ENCODE data around the gene IRF1. TPM values are rescaled to one million over a fixed set of nuclear protein-coding genes. Genes with fewer than 3 reads are reported as not detected.

Gene IRF1
- total RNA-seq, 1 experiment from 2014 or later: 4.8 TPM

DNA sequence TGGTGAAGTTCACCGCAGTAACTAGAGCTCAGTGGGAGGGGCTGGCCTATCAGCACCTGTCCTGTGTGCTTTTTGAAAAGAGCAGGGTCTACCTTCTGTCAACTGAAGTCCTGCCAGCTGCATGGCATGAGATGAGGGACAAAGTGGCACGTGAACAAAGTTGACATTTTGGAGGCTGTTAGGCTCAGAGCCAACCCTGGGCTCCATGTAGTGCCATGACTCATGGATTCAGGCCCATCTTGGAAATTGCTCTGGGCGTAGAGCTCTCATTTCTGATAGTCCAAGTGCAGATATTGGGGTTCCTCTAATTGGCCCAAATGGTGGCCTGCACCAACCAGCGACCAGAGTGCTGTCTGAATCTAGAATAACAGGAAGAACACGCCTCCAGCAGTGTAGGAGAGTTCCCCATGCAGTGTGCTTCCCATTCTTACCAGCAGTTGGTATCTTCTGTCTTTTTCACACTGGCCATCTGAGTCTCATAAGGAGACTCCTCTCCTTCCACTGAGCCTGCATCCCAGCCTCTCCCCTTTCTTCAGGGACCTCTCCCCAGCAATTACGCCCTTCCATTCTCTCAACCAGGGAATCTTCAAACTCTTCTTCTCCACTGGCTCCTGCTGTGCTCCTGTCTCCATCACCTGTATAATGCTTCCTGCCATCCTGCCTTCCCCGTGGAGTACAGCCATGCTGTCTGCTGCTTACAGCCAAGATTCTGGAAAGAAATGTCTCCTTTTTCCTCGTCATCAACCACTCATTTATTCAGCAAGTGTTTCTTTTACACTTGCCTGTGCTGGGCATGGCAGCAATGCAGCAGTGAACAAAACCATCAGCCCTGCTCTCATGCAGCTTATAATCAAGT is 30.4 kb downstream of the IRF1 start:
- no peaks in the 10 kb centered on the region for H3K79me2 ChIP-seq (ENCODE audit: low read length)
- H3K9me3 ChIP-seq (ENCODE audit: low read length): no peaks in the 10 kb centered on the region
- H3K9me2 ChIP-seq (replicated peaks; ENCODE audit: insufficient read depth, low read length): no peaks in the 10 kb centered on the region
- no peaks in the 10 kb centered on the region for H3K27me3 ChIP-seq (ENCODE audit: low read length)
- H3K27ac ChIP-seq (ENCODE audit: low read length): no peak overlapping the region
- no peaks in the 10 kb centered on the region for H4K20me1 ChIP-seq (ENCODE audit: insufficient read depth, low read depth, low read length)
- no peak overlapping the region for H3K4me2 ChIP-seq (ENCODE audit: low read depth, low read length, poor library complexity, severe bottlenecking)
- peak; percentile 49 for DNase-seq
- H3K36me3 ChIP-seq (ENCODE audit: insufficient read depth, low read length): no peaks in the 10 kb centered on the region
- no peak overlapping the region for H2AFZ ChIP-seq (ENCODE audit: low read length)
- H3K4me3 ChIP-seq (ENCODE audit: low read length): no peak overlapping the region
- no peak overlapping the region for H3K9ac ChIP-seq (ENCODE audit: low read length)
- peaks cover 41% of the 10 kb centered on the region for H3K4me1 ChIP-seq (ENCODE audit: low read length)

- Histone ChIP-seq H3K9ac (ENCODE audit: low read length) (no peak overlapping the region), H3K27ac (ENCODE audit: low read length) (no peak overlapping the region)
- DNase-seq: no peak
Measured at GRCh38 chr5:132459031-132459982, 31.3 kb downstream of the IRF1 start.

DNA sequence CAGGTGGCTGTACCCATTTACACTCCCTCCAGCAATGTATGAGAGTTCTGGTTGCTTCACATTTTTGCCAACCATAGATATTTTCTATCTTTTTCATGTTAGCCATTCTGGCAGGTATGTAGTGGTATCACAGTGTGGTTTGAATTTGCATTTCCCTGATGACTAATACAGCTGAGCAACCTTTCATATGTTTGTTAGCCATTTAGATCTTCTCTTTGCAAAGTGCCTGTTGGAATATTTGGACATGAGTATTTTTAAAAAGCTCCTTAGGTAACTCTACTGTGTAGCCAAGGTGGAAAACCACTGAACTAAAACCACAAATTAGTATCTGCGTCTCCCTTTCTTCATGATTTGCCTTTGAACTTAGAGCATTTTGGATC is 31.9 kb downstream of the IRF1 start:
- H3K4me3 ChIP-seq (ENCODE audit: low read length): no peak overlapping the region
- no peaks in the 10 kb centered on the region for H3K36me3 ChIP-seq (ENCODE audit: insufficient read depth, low read length)
- H3K9me2 ChIP-seq (replicated peaks; ENCODE audit: insufficient read depth, low read length): no peaks in the 10 kb centered on the region
- H2AFZ ChIP-seq (ENCODE audit: low read length): no peak overlapping the region
- no peak overlapping the region for H3K4me2 ChIP-seq (ENCODE audit: low read depth, low read length, poor library complexity, severe bottlenecking)
- H3K9ac ChIP-seq (ENCODE audit: low read length): no peak overlapping the region
- H3K79me2 ChIP-seq (ENCODE audit: low read length): no peaks in the 10 kb centered on the region
- no peaks in the 10 kb centered on the region for H4K20me1 ChIP-seq (ENCODE audit: insufficient read depth, low read depth, low read length)
- no peak overlapping the region for H3K27ac ChIP-seq (ENCODE audit: low read length)
- DNase-seq: no peak
- H3K9me3 ChIP-seq (ENCODE audit: low read length): no peaks in the 10 kb centered on the region
- H3K27me3 ChIP-seq (ENCODE audit: low read length): no peaks in the 10 kb centered on the region
- H3K4me1 ChIP-seq (ENCODE audit: low read length): peaks cover 37% of the 10 kb centered on the region

More at GRCh38 chr5:132459031-132459982, 31.3 kb downstream of the IRF1 start:
- Histone ChIP-seq H3K36me3 (ENCODE audit: insufficient read depth, low read length) (no peaks in the 10 kb centered on the region), H4K20me1 (ENCODE audit: insufficient read depth, low read depth, low read length) (no peaks in the 10 kb centered on the region), H3K79me2 (ENCODE audit: low read length) (no peaks in the 10 kb centered on the region), H3K9me2 (replicated peaks; ENCODE audit: insufficient read depth, low read length) (no peaks in the 10 kb centered on the region), H3K4me2 (ENCODE audit: low read depth, low read length, poor library complexity, severe bottlenecking) (no peak overlapping the region), H3K4me3 (ENCODE audit: low read length) (no peak overlapping the region), H3K4me1 (ENCODE audit: low read length) (peaks cover 40% of the 10 kb centered on the region), H3K9me3 (ENCODE audit: low read length) (no peaks in the 10 kb centered on the region), H3K27me3 (ENCODE audit: low read length) (no peaks in the 10 kb centered on the region), H2AFZ (ENCODE audit: low read length) (no peak overlapping the region)

GRCh38 chr5:132458226-132458560 is 32.4 kb downstream of the IRF1 start:
- Histone ChIP-seq H4K20me1 (ENCODE audit: insufficient read depth, low read depth, low read length) (no peaks in the 10 kb centered on the region), H3K9me3 (ENCODE audit: low read length) (no peaks in the 10 kb centered on the region), H3K9me2 (replicated peaks; ENCODE audit: insufficient read depth, low read length) (no peaks in the 10 kb centered on the region), H3K4me2 (ENCODE audit: low read depth, low read length, poor library complexity, severe bottlenecking) (no peak overlapping the region), H2AFZ (ENCODE audit: low read length) (no peak overlapping the region), H3K36me3 (ENCODE audit: insufficient read depth, low read length) (no peaks in the 10 kb centered on the region), H3K27me3 (ENCODE audit: low read length) (no peaks in the 10 kb centered on the region), H3K79me2 (ENCODE audit: low read length) (no peaks in the 10 kb centered on the region), H3K27ac (ENCODE audit: low read length) (no peak overlapping the region), H3K9ac (ENCODE audit: low read length) (no peak overlapping the region), H3K4me1 (ENCODE audit: low read length) (peaks cover 37% of the 10 kb centered on the region), H3K4me3 (ENCODE audit: low read length) (no peak overlapping the region)
- no peak for DNase-seq

DNA sequence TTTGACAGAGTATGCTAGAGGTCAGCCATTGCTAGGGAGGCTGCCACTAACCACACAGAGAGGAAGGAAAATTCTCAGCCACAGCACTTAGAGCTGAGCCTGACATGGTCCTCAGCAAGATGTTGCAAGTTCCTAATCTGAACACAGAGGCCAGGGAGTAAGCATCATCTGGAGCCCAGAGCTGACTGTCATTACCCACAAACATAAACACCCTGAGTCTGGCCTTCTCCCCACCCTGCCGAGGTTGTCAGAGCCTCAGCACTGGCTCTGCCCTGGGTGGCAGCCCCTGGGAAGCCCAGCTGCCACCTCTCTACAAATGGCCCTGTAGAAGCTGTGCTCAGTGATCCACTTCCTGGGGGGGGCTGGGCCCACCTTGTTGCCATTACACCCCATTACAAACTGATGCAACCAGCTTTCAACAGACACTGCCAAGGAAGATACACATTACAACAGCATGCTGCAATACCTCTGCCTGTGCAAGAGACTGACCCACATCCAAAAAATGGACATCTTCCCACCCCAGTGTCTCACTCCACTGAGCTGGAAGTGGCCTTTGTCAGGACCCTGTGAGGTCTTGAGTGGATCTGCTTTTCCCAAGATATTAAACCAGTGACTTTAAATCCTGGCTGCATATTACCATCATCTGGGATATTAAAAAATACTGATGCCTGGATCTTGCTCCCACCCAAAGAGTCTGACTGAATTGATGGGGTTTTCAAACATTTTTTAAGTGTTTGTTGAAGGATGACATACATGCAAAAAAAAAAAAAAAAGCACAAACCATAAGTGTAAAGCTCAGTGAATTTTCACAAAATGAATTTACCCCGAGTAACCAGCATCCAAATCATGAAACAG is 33.0 kb downstream of the IRF1 start:
- Histone ChIP-seq H2AFZ (ENCODE audit: low read length) (no peak overlapping the region), H3K27ac (ENCODE audit: low read length) (no peak overlapping the region), H3K36me3 (ENCODE audit: insufficient read depth, low read length) (no peaks in the 10 kb centered on the region), H3K9me2 (replicated peaks; ENCODE audit: insufficient read depth, low read length) (no peaks in the 10 kb centered on the region), H3K4me2 (ENCODE audit: low read depth, low read length, poor library complexity, severe bottlenecking) (no peak overlapping the region), H3K9me3 (ENCODE audit: low read length) (no peaks in the 10 kb centered on the region), H3K27me3 (ENCODE audit: low read length) (no peaks in the 10 kb centered on the region), H3K4me3 (ENCODE audit: low read length) (no peak overlapping the region), H4K20me1 (ENCODE audit: insufficient read depth, low read depth, low read length) (no peaks in the 10 kb centered on the region), H3K9ac (ENCODE audit: low read length) (no peak overlapping the region), H3K4me1 (ENCODE audit: low read length) (peaks cover 37% of the 10 kb centered on the region), H3K79me2 (ENCODE audit: low read length) (no peaks in the 10 kb centered on the region)
- no peak for DNase-seq

- Histone ChIP-seq H3K79me2 (ENCODE audit: low read length) (no peaks in the 10 kb centered on the region), H3K9ac (ENCODE audit: low read length) (no peak overlapping the region), H3K9me2 (replicated peaks; ENCODE audit: insufficient read depth, low read length) (no peaks in the 10 kb centered on the region), H2AFZ (ENCODE audit: low read length) (no peak overlapping the region), H3K4me2 (ENCODE audit: low read depth, low read length, poor library complexity, severe bottlenecking) (no peak overlapping the region), H3K4me1 (ENCODE audit: low read length) (peaks cover 37% of the 10 kb centered on the region), H3K9me3 (ENCODE audit: low read length) (no peaks in the 10 kb centered on the region), H4K20me1 (ENCODE audit: insufficient read depth, low read depth, low read length) (no peaks in the 10 kb centered on the region), H3K36me3 (ENCODE audit: insufficient read depth, low read length) (no peaks in the 10 kb centered on the region), H3K4me3 (ENCODE audit: low read length) (no peak overlapping the region), H3K27ac (ENCODE audit: low read length) (no peak overlapping the region), H3K27me3 (ENCODE audit: low read length) (no peaks in the 10 kb centered on the region)
- no peak for DNase-seq
Measured at GRCh38 chr5:132456987-132457361, 33.6 kb downstream of the IRF1 start.

DNA sequence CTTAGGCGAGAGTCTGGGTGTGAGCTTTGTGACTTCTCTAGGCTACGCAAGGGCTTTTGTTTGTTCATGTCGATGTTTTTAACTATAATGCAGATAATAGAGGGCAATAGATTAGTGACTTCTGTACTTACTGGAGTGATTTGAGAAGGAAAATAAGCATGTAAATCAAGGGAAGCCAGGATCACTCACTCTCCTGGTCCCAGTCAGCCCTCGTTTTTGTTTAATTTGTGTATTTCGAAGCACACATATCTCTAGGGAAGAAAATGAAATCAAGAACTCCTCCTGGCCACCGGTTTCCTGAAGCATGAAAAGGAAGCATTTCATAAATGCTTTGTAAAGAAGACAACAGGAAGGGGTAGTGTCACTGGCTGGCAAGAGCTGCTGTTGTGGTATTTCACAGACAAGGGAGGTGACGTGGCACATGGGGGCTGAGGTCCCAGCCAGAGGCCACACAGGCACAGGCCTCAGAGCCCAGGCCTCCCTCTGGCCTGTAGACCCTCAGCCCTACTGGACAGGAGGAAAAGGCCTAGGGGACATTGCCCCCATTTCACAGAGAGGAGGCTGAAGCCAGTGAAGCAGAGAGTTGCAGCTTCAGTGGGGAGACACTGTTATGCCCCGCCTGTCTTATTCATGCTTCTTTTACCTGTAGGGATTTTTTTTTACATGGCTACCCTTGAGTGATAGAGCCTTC is 34.1 kb downstream of the IRF1 start:
- Histone ChIP-seq H2AFZ (ENCODE audit: low read length) (no peak overlapping the region), H3K4me2 (ENCODE audit: low read depth, low read length, poor library complexity, severe bottlenecking) (peak overlapping the region; percentile 28), H3K27ac (ENCODE audit: low read length) (no peak overlapping the region), H3K4me1 (ENCODE audit: low read length) (peaks cover 37% of the 10 kb centered on the region), H4K20me1 (ENCODE audit: insufficient read depth, low read depth, low read length) (no peaks in the 10 kb centered on the region), H3K9me3 (ENCODE audit: low read length) (no peaks in the 10 kb centered on the region), H3K9me2 (replicated peaks; ENCODE audit: insufficient read depth, low read length) (no peaks in the 10 kb centered on the region), H3K79me2 (ENCODE audit: low read length) (no peaks in the 10 kb centered on the region), H3K36me3 (ENCODE audit: insufficient read depth, low read length) (no peaks in the 10 kb centered on the region), H3K27me3 (ENCODE audit: low read length) (no peaks in the 10 kb centered on the region), H3K4me3 (ENCODE audit: low read length) (no peak overlapping the region), H3K9ac (ENCODE audit: low read length) (no peak overlapping the region; the same call in 1 of the 2 replicates)
- DNase-seq: no peak
